HG03439 (cell line): Measurements from ENCODE around the gene TRIM63.

ENCODE experiments used
- ATAC-seq: cut with Tn5 transposase; IDR thresholded peaks from one replicate; pipeline ENCODE4 v1.9.1; 2021; ENCODE audit warnings: mild to moderate bottlenecking, moderate library complexity; ENCODE audit not compliant: unreplicated experiment

The TRIM63 gene

DNA sequence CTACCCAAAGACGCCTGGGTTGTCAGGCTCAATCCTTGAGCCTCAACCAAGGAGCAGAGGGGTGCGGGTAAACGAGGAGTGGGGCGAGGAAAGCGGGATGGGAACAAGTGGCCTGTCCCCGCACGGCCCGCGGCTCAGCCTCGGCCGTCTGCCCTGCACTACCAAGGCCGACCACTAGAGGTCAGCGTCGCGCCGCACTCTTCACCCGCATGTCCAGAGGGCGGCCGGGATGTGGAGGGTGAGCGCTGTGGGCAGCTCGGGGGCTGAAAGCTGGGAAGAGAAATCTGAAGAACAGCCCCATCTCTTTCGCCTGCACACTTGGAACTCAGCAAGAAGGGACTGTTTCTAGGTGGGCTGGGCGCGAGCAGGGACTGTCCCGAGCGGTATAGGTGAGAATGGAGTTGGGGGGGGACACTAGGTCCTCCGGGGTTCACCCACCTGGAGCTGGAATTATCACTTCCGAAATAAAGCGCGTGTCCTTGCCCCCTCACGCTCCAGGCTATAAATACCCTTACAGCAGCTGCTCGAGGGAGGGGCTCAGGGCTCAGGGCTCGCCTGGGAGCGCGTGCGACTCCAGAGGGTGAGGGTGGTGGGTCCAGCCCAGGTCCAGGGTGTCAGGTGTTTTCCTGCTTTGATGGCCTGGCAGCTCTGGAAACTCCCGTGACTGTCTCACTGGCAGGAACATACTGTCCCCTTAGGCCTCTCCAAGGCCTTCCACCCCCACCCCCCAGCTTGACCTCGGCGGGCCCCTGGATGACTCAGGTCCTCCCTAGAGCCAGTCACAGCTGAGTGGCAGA lies 31.3 kb downstream of the TRIM63 start:
- peak; percentile 72 for ATAC-seq

DNA sequence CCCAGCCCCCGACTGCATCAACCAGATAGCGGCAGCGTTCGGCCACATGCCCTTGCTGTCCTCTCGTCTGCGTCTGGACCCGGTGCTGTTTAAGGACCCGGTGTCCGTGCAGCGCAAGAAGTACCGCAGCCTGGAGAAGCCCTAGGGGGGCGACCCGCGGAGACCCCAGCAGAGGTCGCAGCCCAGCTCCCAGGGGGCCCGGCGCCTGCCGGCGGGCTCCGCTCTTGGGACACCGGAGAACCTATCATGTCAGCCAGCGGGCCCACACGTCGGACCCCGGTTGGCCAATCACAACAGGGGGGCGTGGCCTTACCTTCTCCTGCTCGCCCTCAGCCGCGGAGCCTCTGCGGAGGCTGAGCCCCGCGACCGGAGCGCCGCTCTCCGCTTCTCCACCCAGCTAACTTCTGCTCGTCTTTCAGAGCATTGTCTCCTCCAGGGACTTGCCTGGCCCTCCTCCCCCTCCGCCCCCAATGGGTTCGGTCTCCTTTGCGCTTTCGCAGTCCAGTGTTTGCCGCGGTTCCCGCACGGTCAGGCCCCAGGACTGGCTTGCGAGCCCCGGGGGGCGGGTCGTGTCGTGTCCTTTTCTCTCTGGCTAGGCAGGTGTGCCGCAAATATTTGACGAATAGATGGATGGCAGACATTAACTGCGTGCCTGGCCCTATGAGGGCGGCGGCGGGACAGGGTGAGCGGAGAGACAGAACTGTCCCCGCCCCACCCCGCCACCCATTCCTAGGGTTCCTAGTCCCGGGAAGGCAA lies 32.0 kb downstream of the TRIM63 start:
- peak; percentile 87 for ATAC-seq

GRCh38 chr1:26034504-26035202 lies 32.8 kb downstream of the TRIM63 start:
- ATAC-seq: no peak

DNA sequence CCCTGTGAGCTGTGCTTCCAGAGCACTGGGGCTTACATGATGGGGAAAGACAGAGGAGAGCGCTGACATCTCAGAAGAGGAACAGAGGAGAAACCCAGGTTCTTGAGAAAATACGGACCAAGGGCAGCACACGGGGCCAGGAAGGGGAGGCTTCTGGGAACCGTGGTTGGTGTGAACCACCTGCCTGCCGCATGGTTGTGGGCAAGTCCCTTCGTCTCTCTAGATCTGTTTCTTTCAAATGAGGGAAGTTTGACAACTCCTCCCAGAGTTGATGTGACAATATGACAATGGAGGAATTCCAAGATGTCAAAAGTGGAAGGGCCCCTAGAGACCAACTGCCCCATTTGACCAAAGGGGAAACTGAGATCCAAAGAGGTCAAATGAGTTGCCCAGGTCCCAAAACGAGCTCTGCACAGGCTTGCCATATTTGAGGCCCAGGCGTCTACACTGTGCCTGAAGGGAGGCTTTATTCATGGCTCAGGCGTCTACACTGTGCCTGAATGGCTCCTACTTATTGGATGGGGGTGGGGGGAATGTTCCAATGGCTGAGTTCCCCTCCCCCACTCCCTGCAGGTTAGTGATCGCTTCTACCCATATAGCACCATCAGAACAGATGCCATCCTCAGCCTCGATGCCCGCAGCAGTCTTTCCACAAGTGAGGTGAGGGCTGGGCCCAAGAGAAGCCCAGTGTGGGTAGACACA lies 34.6 kb downstream of the TRIM63 start:
- ATAC-seq: no peak

DNA sequence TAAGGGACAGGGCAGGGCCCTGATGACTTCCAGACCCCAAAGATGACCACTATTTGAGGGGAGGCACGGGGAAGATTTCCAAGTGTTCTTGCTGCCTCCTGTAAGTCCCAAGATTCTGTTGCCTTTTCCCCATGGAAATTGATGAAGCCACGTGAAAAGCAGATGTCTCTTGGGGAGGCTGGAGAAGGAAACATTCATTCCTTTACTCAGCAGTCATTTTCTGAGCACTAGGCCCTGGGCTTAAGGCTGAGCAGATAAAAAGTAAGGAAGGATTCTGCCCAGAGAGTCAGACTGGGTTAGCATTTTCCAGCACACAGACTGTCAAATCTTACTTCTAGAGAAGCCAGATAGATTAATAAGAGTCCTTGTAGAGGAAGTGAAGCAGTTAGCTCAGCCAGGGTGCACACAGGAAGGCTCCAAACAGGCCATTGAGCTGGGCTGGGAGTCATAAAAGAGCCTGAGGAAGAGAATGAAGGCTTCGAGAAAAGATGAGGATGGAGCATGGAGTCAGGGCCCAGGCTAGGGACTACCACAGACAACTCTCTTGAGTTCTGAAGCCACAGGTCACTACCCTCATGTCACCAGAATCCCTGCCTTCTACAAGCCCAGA lies 35.7 kb downstream of the TRIM63 start:
- no peak for ATAC-seq

DNA sequence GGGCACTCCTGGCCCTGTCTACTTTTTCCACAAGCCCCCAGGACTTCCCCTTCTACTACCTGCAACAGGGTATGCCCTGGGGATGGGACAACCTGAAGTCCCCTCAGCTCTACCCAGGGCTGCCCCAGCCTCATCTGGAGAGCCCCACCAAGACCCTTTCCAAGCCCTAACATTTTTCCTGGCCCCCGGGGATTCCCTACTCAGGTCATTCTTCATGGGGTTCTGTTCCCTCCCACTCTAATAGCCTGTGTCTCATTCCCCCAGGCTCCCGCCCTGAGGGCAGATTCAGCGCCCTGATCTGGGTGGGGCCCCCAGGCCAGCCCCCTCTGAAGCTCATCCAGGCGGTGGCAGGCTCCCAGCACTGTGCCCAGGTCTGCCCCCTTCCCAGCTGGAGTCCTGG lies 36.2 kb downstream of the TRIM63 start:
- no peak for ATAC-seq

DNA sequence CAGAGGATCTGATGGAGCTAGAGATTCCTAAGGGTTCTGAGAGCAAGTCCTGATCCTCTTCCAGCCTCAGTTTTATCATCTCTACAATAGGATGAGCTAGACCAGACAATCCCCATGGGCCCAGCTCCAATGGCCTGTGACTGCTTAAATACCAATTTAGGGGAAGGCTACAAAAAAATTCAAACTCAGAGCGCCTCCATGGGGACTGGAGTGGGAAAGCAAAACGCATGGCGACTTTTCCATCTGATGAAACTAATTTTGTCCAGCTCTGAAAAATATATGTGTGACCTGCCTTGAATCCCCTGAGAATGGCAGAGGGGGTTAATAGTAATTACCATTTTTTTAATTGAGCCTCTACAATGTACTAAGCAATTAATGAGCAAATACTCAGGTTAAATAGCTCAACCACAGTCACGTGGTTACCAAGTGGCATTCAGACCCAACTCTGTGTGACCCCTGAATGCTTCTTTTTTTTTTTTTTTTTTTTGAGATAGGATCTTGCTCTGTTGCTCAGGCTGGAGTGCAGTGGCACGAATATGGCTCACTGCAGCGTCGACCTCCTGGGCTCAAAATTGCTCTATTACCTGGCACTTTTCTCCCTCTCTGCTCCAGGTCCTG lies 37.5 kb downstream of the TRIM63 start:
- ATAC-seq: no peak

GRCh38 chr1:26029054-26029863 lies 38.2 kb downstream of the TRIM63 start:
- no peak for ATAC-seq

DNA sequence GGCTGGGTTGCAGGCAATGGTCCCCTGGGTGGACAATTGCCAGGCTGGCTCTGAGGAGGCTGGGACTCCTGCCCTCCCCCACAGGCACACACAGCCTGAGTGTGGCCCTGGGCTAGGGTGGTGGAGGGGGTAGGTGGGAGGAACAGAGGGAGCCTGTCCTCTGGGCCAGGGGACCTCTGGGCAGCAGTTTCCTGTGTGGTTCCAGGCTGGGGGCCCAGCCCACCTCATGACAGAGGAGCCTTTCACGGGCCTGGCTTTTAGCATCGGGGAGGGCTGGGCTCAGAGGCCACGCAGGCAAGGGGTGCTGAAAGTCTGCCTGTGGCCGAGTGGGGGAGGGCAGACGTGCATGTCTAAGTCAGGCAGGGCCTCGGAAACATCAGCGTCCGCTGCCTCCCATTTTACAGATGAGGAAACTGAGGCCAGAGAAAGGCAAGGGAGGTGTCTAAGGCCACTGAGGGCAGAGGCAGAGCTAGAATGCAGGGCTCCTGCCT lies 38.9 kb downstream of the TRIM63 start:
- no peak for ATAC-seq

GRCh38 chr1:26027716-26028489 lies 39.5 kb downstream of the TRIM63 start:
- ATAC-seq: no peak

DNA sequence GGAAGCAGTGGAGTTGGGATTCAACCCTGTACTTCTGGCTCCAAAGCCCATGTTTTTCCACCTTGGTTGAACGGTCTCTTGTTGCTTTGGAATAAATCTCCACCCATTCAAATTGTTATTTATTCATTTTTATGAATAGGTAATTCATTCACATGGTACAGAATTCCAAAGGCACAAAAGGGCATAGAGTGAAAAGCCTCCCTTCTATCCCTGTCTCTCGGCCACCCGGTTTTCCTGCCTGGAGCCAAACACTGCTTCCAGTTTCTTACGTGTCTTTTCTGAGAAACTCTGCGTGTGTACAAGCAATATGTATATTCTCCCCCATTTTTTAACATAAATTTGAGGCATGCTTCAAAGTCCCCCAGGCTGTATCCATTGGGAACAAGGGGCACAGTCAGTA lies 41.9 kb downstream of the TRIM63 start:
- ATAC-seq: no peak

DNA sequence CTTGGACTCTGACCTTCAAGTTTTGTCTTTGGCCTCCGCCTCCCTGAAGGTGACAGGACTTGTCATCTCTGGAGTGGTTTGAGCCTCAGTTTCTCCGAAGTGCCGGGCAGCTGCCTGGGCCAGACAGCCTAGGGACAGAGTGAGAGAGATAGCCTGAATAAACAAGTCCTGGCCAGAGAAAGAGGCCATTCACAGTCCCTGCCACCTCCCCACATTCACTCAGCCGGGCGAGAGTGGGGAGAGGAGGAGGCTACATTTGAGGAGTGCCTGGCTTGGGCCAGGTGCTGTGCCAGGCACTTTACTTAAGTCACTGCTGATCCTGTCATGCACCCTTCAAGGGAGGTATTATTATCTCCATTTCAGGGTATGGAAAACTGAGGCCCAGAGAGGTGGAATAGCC lies 42.4 kb downstream of the TRIM63 start:
- no peak for ATAC-seq

- no peak for ATAC-seq
Observed at GRCh38 chr1:26023826-26024225, 43.6 kb downstream of the TRIM63 start.

DNA sequence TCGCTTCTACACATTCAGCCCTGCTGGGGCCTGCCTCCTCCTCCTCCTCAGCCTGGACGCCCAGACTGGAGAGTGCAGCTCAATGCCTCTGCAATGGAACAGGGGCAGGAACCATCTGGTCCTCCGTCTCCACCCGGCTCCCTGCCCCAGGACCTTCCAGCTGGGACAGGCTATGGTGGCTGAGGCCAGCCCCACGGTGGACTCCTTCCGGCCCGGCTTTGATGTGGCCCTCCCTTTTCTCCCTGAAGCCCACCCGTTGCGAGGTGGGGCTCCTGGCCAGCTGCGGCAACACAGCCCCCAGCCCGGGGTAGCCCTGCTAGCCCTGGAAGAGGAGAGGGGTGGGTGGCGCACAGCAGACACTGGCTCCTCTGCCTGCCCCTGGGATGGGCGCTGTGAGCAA lies 44.4 kb downstream of the TRIM63 start:
- ATAC-seq: no peak

- ATAC-seq: no peak
Observed at GRCh38 chr1:26022404-26022779, 45.0 kb downstream of the TRIM63 start.

GRCh38 chr1:26021647-26022403 lies 45.6 kb downstream of the TRIM63 start, which contains the start of gene EXTL1:
TSS of gene EXTL1 (plus strand) at chr1:26021775. CDS start at chr1:26022647, 872 bp downstream.
- no peak for ATAC-seq

- no peak for ATAC-seq
Observed at GRCh38 chr1:26020941-26021646, 46.3 kb downstream of the TRIM63 start.
